Neuron (in vitro differentiated cells): ENCODE results near the gene TTC4.

Experiments
- H2AFZ ChIP-seq: one replicate; pipeline ENCODE4 v1.6.1; 2013; ENCODE audit warnings: low read depth, mild to moderate bottlenecking, inconsistent platforms, low read length, moderate library complexity
- H3K27me3 ChIP-seq: one replicate; pipeline ENCODE4 v1.6.1; 2013; ENCODE audit warnings: low read length; ENCODE audit not compliant: insufficient read depth
- H3K36me3 ChIP-seq: one replicate; pipeline ENCODE4 v1.6.1; 2013; ENCODE audit warnings: low read length; ENCODE audit not compliant: insufficient read depth
- H3K4me1 ChIP-seq: one replicate; pipeline ENCODE4 v1.6.1; 2013; ENCODE audit warnings: low read length; ENCODE audit not compliant: insufficient read depth
- H3K4me3 ChIP-seq: 2 replicates; pipeline ENCODE4 v1.5.1; 2013; ENCODE audit warnings: mild to moderate bottlenecking, low read length, moderate library complexity
- H3K9me3 ChIP-seq: one replicate; pipeline ENCODE4 v1.6.1; 2013; ENCODE audit warnings: low read length

Gene TTC4

GRCh38 chr1:54695221-54695620 lies 20.4 kb upstream of the TTC4 start:
- Histone ChIP-seq H3K9me3 (no peaks in the 10 kb centered on the region), H3K4me1 (no peaks in the 10 kb centered on the region), H2AFZ (no peak overlapping the region), H3K27me3 (peaks cover 2% of the 10 kb centered on the region), H3K36me3 (no peaks in the 10 kb centered on the region), H3K4me3 (no peak overlapping the region)

GRCh38 chr1:54695764-54696163 lies 19.9 kb upstream of the TTC4 start:
- Histone ChIP-seq H3K27me3 (peaks cover 2% of the 10 kb centered on the region), H3K4me3 (no peak overlapping the region), H3K4me1 (no peaks in the 10 kb centered on the region), H3K36me3 (no peaks in the 10 kb centered on the region), H2AFZ (no peak overlapping the region), H3K9me3 (no peaks in the 10 kb centered on the region)

- Histone ChIP-seq H3K4me3 (no peak overlapping the region), H3K36me3 (no peaks in the 10 kb centered on the region), H3K4me1 (no peaks in the 10 kb centered on the region), H2AFZ (no peak overlapping the region), H3K27me3 (peaks cover 5% of the 10 kb centered on the region), H3K9me3 (no peaks in the 10 kb centered on the region)
These were observed 19.4 kb upstream of the TTC4 start for GRCh38 chr1:54696262-54696661.

GRCh38 chr1:54697896-54698295 lies 17.8 kb upstream of the TTC4 start:
- Histone ChIP-seq H3K9me3 (no peaks in the 10 kb centered on the region), H3K36me3 (no peaks in the 10 kb centered on the region), H3K4me3 (no peak overlapping the region), H3K4me1 (no peaks in the 10 kb centered on the region), H2AFZ (no peak overlapping the region), H3K27me3 (peaks cover 7% of the 10 kb centered on the region)

- Histone ChIP-seq H3K4me3 (no peak overlapping the region), H3K27me3 (peaks cover 11% of the 10 kb centered on the region), H3K9me3 (no peaks in the 10 kb centered on the region), H3K4me1 (no peaks in the 10 kb centered on the region), H3K36me3 (no peaks in the 10 kb centered on the region), H2AFZ (no peak overlapping the region)
These were observed 17.3 kb upstream of the TTC4 start for GRCh38 chr1:54698346-54698745.

- H3K4me3 ChIP-seq: no peak overlapping the region
- no peak overlapping the region for H2AFZ ChIP-seq
- peaks cover 16% of the 10 kb centered on the region for H3K27me3 ChIP-seq
- no peaks in the 10 kb centered on the region for H3K36me3 ChIP-seq
- no peaks in the 10 kb centered on the region for H3K9me3 ChIP-seq
- H3K4me1 ChIP-seq: no peaks in the 10 kb centered on the region
These were observed 15.6 kb upstream of the TTC4 start for GRCh38 chr1:54699936-54700525.

GRCh38 chr1:54701066-54701465 lies 14.6 kb upstream of the TTC4 start:
- Histone ChIP-seq H3K4me1 (no peaks in the 10 kb centered on the region), H3K4me3 (no peak overlapping the region), H3K9me3 (no peaks in the 10 kb centered on the region)

GRCh38 chr1:54701996-54702395 lies 13.7 kb upstream of the TTC4 start:
- peaks cover 29% of the 10 kb centered on the region for H3K27me3 ChIP-seq
- H3K4me1 ChIP-seq: no peaks in the 10 kb centered on the region
- H3K36me3 ChIP-seq: no peaks in the 10 kb centered on the region
- H3K9me3 ChIP-seq: no peaks in the 10 kb centered on the region
- no peak overlapping the region for H2AFZ ChIP-seq
- no peak overlapping the region for H3K4me3 ChIP-seq

More at GRCh38 chr1:54701066-54701465, 14.6 kb upstream of the TTC4 start:
- H3K36me3 ChIP-seq: no peaks in the 10 kb centered on the region
- peaks cover 22% of the 10 kb centered on the region for H3K27me3 ChIP-seq
- no peak overlapping the region for H2AFZ ChIP-seq

- Histone ChIP-seq H3K36me3 (no peaks in the 10 kb centered on the region), H2AFZ (no peak overlapping the region), H3K9me3 (no peaks in the 10 kb centered on the region), H3K4me1 (no peaks in the 10 kb centered on the region), H3K27me3 (peaks cover 35% of the 10 kb centered on the region), H3K4me3 (no peak overlapping the region)
These were observed 12.2 kb upstream of the TTC4 start for GRCh38 chr1:54703471-54703870.

- Histone ChIP-seq H3K4me3 (no peak overlapping the region), H3K27me3 (peaks cover 35% of the 10 kb centered on the region)
These were observed 10.5 kb upstream of the TTC4 start for GRCh38 chr1:54705153-54705552.

GRCh38 chr1:54706419-54706818 lies 9.2 kb upstream of the TTC4 start:
- no peaks in the 10 kb centered on the region for H3K36me3 ChIP-seq
- H3K4me3 ChIP-seq: no peak overlapping the region
- H3K27me3 ChIP-seq: peaks cover 34% of the 10 kb centered on the region

More at GRCh38 chr1:54705153-54705552, 10.5 kb upstream of the TTC4 start:
- no peaks in the 10 kb centered on the region for H3K9me3 ChIP-seq
- H3K36me3 ChIP-seq: no peaks in the 10 kb centered on the region
- no peaks in the 10 kb centered on the region for H3K4me1 ChIP-seq
- H2AFZ ChIP-seq: no peak overlapping the region

GRCh38 chr1:54708385-54708784 lies 7.3 kb upstream of the TTC4 start:
- Histone ChIP-seq H3K4me3 (no peak overlapping the region), H3K36me3 (no peaks in the 10 kb centered on the region), H3K27me3 (peaks cover 32% of the 10 kb centered on the region), H3K4me1 (no peaks in the 10 kb centered on the region), H3K9me3 (no peaks in the 10 kb centered on the region), H2AFZ (no peak overlapping the region)

More at GRCh38 chr1:54706419-54706818, 9.2 kb upstream of the TTC4 start:
- H3K4me1 ChIP-seq: no peaks in the 10 kb centered on the region
- H2AFZ ChIP-seq: no peak overlapping the region
- no peaks in the 10 kb centered on the region for H3K9me3 ChIP-seq

GRCh38 chr1:54709547-54710292 lies 5.9 kb upstream of the TTC4 start:
- H3K27me3 ChIP-seq: peaks cover 31% of the 10 kb centered on the region

More at GRCh38 chr1:54709547-54710292, 5.9 kb upstream of the TTC4 start:
- Histone ChIP-seq H3K9me3 (no peaks in the 10 kb centered on the region), H3K4me3 (no peak overlapping the region), H3K36me3 (no peaks in the 10 kb centered on the region), H3K4me1 (no peaks in the 10 kb centered on the region), H2AFZ (no peak overlapping the region)
